Endothelial cell of umbilical vein (primary cell): ENCODE measurements around the gene TMPRSS13.

Experiments used
- POLR2A ChIP-seq: IDR thresholded peaks from 2 replicates; pipeline ENCODE4 v1.6.1; 2012; ENCODE audit warnings: low read depth, mild to moderate bottlenecking, control low read depth, low read length
- TF ChIP-seq, protein P1 (sequence below), 2 donors: IDR thresholded peaks; 1 replicate in 1 of 2; 2 replicates in 1 of 2; pipeline ENCODE4 v1.5.1; 2011; ENCODE audit warnings: low read length in 2 of 2, mild to moderate bottlenecking in 2 of 2, moderate library complexity in 2 of 2, control low read depth in 1 of 2, inconsistent platforms in 1 of 2, low read depth in 1 of 2; ENCODE audit not compliant: insufficient read depth in 1 of 2; ENCODE audit errors: extremely low read depth in 1 of 2

DNA sequence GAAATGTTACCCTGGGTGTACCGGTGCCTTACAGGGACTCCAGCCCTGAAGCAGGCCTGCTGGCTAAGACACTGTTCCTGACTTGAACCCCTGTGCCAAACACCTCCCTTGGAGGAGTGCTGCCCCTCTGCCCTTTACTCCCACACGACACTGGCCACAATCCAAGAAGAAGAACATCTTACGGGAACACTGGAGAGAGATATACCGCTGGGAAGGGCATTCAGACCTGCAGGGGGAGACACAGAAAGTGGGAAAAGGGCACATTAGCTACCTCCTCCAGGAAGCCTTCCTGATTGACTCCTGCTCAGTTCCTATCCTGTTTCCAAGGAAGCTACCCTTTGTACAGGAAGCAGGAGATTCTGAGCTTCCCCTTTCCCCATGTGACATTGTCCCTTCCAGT lies 18.7 kb downstream of the TMPRSS13 start:
- no peak for TF ChIP-seq POLR2A
- TF ChIP-seq, protein P1, sequence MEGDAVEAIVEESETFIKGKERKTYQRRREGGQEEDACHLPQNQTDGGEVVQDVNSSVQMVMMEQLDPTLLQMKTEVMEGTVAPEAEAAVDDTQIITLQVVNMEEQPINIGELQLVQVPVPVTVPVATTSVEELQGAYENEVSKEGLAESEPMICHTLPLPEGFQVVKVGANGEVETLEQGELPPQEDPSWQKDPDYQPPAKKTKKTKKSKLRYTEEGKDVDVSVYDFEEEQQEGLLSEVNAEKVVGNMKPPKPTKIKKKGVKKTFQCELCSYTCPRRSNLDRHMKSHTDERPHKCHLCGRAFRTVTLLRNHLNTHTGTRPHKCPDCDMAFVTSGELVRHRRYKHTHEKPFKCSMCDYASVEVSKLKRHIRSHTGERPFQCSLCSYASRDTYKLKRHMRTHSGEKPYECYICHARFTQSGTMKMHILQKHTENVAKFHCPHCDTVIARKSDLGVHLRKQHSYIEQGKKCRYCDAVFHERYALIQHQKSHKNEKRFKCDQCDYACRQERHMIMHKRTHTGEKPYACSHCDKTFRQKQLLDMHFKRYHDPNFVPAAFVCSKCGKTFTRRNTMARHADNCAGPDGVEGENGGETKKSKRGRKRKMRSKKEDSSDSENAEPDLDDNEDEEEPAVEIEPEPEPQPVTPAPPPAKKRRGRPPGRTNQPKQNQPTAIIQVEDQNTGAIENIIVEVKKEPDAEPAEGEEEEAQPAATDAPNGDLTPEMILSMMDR (IDR thresholded peaks at IDR 0.05; ENCODE audit: extremely low read depth in 1 of 2, insufficient read depth in 1 of 2, low read depth in 1 of 2, low read length in 2 of 2): no peak
